HepG2 (cell line): ENCODE results near the gene DNAH9. TPM values are rescaled to one million over a fixed set of nuclear protein-coding genes. Genes with fewer than 3 reads are reported as not detected.

Source experiments
- ATAC-seq: fragments of 200-7000 bp; cut with Tn5 transposase; 3 replicates; pipeline ENCODE4 v1.9.1; 2020; ENCODE audit warnings: mild to moderate bottlenecking, moderate library complexity
- BruUV-seq: library from RNA; stranded (reverse); fragments of 400-500 nt; replicated peaks from 2 replicates; lab custom pipeline; 2021; lab: Mats Ljungman, UMichigan
- CTCF ChIA-PET: fragments of 300-600 bp; formaldehyde crosslinking; extraction: SDS; loops from one replicate; lab custom pipeline; 2021; ENCODE audit warnings: low total read pairs, inconsistent platforms, low intra/inter-chr PET ratio; lab: Yijun Ruan, JAX
- POLR2A ChIA-PET: fragments of 350-600 bp; sonication (Branson Sonifier 250); formaldehyde crosslinking; loops from one replicate; lab custom pipeline; 2020; ENCODE audit warnings: antibody characterized with exemption, inconsistent platforms; lab: Yijun Ruan, JAX
- DNase-seq: peaks from one replicate; pipeline ENCODE4 v3.0.0-alpha.2; 2015; ENCODE audit warnings: low spot score
- FAIRE-seq: peaks from 3 replicates; lab custom pipeline; 2011; peaks lifted over from hg19 to GRCh38; lab: Jason Lieb, UNC
- H2AFZ ChIP-seq: one replicate; pipeline ENCODE4 v1.6.1; 2011; ENCODE audit warnings: low read length, inconsistent platforms
- H3K27ac ChIP-seq: fragments of 300-600 bp; 3 replicates; pipeline ENCODE4 v1.8.0; 2011; ENCODE audit warnings: mixed run types, mild to moderate bottlenecking, mixed read lengths, low read length, inconsistent platforms; ENCODE audit not compliant: insufficient read depth; ENCODE audit errors: extremely low read length
- H3K27me3 ChIP-seq, 2 experiments: fragments of 200-600 bp in 1 of 2; 2 replicates in 1 of 2; 3 replicates in 1 of 2; pipeline versions ENCODE4 v1.6.0 to v1.8.0; 2011; ENCODE audit warnings: low read length in 2 of 2, mild to moderate bottlenecking in 2 of 2, moderate library complexity in 2 of 2, inconsistent platforms in 1 of 2; ENCODE audit not compliant: insufficient read depth in 2 of 2, control insufficient read depth in 1 of 2
- H3K36me3 ChIP-seq, 2 experiments: fragments of 200-600 bp in 1 of 2; replicated peaks in 1 of 2; 2 replicates in 1 of 2; 3 replicates in 1 of 2; pipeline versions ENCODE4 v1.5.1 to v1.8.0; 2011; ENCODE audit warnings: low read length in 2 of 2, inconsistent platforms in 1 of 2; ENCODE audit not compliant: insufficient read depth in 2 of 2, control insufficient read depth in 1 of 2
- H3K4me1 ChIP-seq: 2 replicates; pipeline ENCODE4 v1.5.1; 2012; ENCODE audit warnings: low read length, inconsistent platforms; ENCODE audit not compliant: insufficient read depth
- H3K4me2 ChIP-seq: 2 replicates; pipeline ENCODE4 v1.6.0; 2011; ENCODE audit warnings: low read depth, low read length, inconsistent platforms
- H3K4me3 ChIP-seq, 3 experiments: fragments of 200-600 bp in 1 of 3; sonication (generic), shearing (Covaris generic) in 1 of 3; replicated peaks in 1 of 3; 2 replicates each; pipeline ENCODE4 v1.5.1; 2011 to 2016; ENCODE audit warnings: low read length in 3 of 3, inconsistent platforms in 2 of 3, low read depth in 2 of 3, mild to moderate bottlenecking in 2 of 3, control low read depth in 1 of 3, mixed read lengths in 1 of 3; ENCODE audit not compliant: insufficient read depth in 1 of 3
- H3K79me2 ChIP-seq: one replicate; pipeline ENCODE4 v1.6.1; 2011; ENCODE audit warnings: low read length, inconsistent platforms; ENCODE audit not compliant: insufficient read depth
- H3K9ac ChIP-seq: 2 replicates; pipeline ENCODE4 v1.6.0; 2011; ENCODE audit warnings: mild to moderate bottlenecking, low read depth, low read length, inconsistent platforms; ENCODE audit not compliant: insufficient read depth
- H3K9me3 ChIP-seq: 2 replicates; pipeline ENCODE4 v1.5.1; 2012; ENCODE audit warnings: mild to moderate bottlenecking, low read length
- H4K20me1 ChIP-seq: 2 replicates; pipeline ENCODE4 v1.6.0; 2011; ENCODE audit warnings: inconsistent platforms, mild to moderate bottlenecking, low read length, moderate library complexity; ENCODE audit not compliant: insufficient read depth
- CEBPG ChIP-seq: IDR thresholded peaks from 2 replicates; pipeline ENCODE4 v1.6.1; 2016
- HNRNPK ChIP-seq: fragments of 200-400 bp; formaldehyde crosslinking; IDR thresholded peaks from 2 replicates; pipeline ENCODE4 v1.6.1; 2018; ENCODE audit warnings: low read length, low read depth, moderate library complexity, mild to moderate bottlenecking; ENCODE audit not compliant: poor library complexity, severe bottlenecking
- KDM2A ChIP-seq: sonication (generic); formaldehyde crosslinking; IDR thresholded peaks from 2 replicates; pipeline ENCODE4 v1.4.0; 2020; ENCODE audit warnings: low read depth, missing genetic modification reagents, borderline replicate concordance
- NFYB ChIP-seq: sonication (generic); formaldehyde crosslinking; IDR thresholded peaks from 2 replicates; pipeline ENCODE4 v1.4.0; 2020; ENCODE audit warnings: missing genetic modification reagents
- RXRA ChIP-seq: sonication (generic); formaldehyde crosslinking; IDR thresholded peaks from 2 replicates; pipeline ENCODE4 v1.5.1; 2020; ENCODE audit warnings: missing genetic modification reagents
- SMAD9 ChIP-seq: sonication (generic); formaldehyde crosslinking; IDR thresholded peaks from 2 replicates; pipeline ENCODE4 v1.5.1; 2020; ENCODE audit warnings: mild to moderate bottlenecking, missing genetic modification reagents
- ZFAT ChIP-seq: sonication (generic); formaldehyde crosslinking; conservative IDR thresholded peaks from 2 replicates; pipeline ENCODE4 v1.8.1; 2023; ENCODE audit warnings: missing genetic modification reagents, inconsistent platforms
- WGBS: methylation state at CpG from one replicate; pipeline ENCODE4 v1.1.6; 2017; ENCODE audit warnings: low lambda C conversion rate; 5-methylcytosine and 5-hydroxymethylcytosine counted together
- in situ Hi-C: cut with HindIII; loops from 2 replicates; pipeline ENCODE4 v1.10.0; 2017; ENCODE audit warnings: low pct_unique_long_range_greater_than_20kb; ENCODE audit not compliant: extremely low pct_ligation_motif_present
- intact Hi-C: fragments of 100-400 bp; cut with micrococcal nuclease; formaldehyde crosslinking; loops from one replicate; pipeline ENCODE4 v1.10.0; 2022; ENCODE audit not compliant: unreplicated experiment
- polyA plus RNA-seq, 8 experiments: library from polyadenylated mRNA; depleted of rRNA in 3 of 8; stranded (reverse) in 7 of 8; unstranded in 1 of 8; fragments of >200 nt; fragmentation: Illumina TruSeq in 4 of 8; extraction: Trizol in 4 of 8; gene quantifications; 2 replicates each; pipeline versions ENCODE4 v1.2.1 to v1.2.3, GENCODE V29; 2011 to 2016; ENCODE audit warnings: low read depth in 4 of 8, missing spikeins in 1 of 8, mixed read lengths in 1 of 8; ENCODE audit not compliant: insufficient read depth in 1 of 8
- total RNA-seq, 5 experiments: library from RNA; depleted of rRNA; stranded (reverse); fragments of >200 nt; fragmentation: Illumina TruSeq; extraction: Trizol; gene quantifications; 2 replicates each; pipeline ENCODE4 v1.2.3, GENCODE V29; 2016; ENCODE audit warnings: low read depth in 1 of 5
- TF ChIP-seq, protein P1 (sequence below): sonication (generic); formaldehyde crosslinking; IDR thresholded peaks from 2 replicates; pipeline ENCODE4 v1.5.1; 2020; ENCODE audit warnings: missing genetic modification reagents, mild to moderate bottlenecking, borderline replicate concordance
- TF ChIP-seq, protein P2 (sequence below): IDR thresholded peaks from 2 replicates; pipeline ENCODE4 v1.6.1; 2016; ENCODE audit warnings: mild to moderate bottlenecking, missing biosample characterization, missing genetic modification reagents

DNAH9 gene
- total and polyA plus RNA-seq, 2 of the 13 experiments (the other 11 are each of a cell fraction or from before 2014, with no cell fraction given) = not detected

DNA sequence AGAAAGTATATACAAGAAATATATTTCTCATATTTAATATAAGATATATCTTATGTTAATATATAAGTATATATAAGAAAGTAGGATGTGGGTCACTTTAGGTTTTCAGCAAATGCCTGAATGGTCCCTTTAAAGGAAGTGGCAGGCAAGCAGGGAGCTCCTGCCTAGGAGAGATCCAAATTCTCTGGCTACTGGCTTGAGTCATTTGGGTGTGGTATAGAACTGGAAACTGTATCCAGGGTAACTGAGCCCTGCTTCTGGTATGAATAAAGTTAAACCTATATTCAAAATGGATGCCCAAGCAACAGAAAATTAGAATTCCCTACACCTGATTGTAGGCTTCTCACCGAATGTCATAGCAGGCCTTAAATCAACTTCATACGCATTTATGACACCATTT is 254.6 kb downstream of the DNAH9 start:
- Histone ChIP-seq H3K9me3 (no peaks in the 10 kb centered on the region), H3K4me2 (no peak overlapping the region), H3K4me1 (no peaks in the 10 kb centered on the region), H4K20me1 (no peaks in the 10 kb centered on the region), H3K79me2 (no peaks in the 10 kb centered on the region), H3K9ac (no peak overlapping the region), H3K36me3 (no peaks in the 10 kb centered on the region), H2AFZ (no peak overlapping the region), H3K27me3 (no peaks in the 10 kb centered on the region), H3K4me3 (no peak overlapping the region), H3K27ac (no peak overlapping the region)
- CTCF ChIA-PET = no interaction called here
- in situ Hi-C loops = no loop called here
- WGBS = 54% methylated on average over 2 of the region's 2 CpGs
- TF ChIP-seq ZFAT (no peak), CEBPG (CRISPR knock-in tag) (no peak), SMAD9 (no peak), KDM2A (CRISPR knock-in tag) (no peak), HNRNPK (no peak), RXRA (CRISPR knock-in tag) (no peak), NFYB (no peak)
- TF ChIP-seq, protein P1, sequence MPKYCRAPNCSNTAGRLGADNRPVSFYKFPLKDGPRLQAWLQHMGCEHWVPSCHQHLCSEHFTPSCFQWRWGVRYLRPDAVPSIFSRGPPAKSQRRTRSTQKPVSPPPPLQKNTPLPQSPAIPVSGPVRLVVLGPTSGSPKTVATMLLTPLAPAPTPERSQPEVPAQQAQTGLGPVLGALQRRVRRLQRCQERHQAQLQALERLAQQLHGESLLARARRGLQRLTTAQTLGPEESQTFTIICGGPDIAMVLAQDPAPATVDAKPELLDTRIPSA = no peak
- TF ChIP-seq, protein P2, sequence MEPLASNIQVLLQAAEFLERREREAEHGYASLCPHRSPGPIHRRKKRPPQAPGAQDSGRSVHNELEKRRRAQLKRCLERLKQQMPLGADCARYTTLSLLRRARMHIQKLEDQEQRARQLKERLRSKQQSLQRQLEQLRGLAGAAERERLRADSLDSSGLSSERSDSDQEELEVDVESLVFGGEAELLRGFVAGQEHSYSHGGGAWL (CRISPR knock-in tag) = no peak
- BruUV-seq = no TSS peak
- FAIRE-seq = no peak
- no peak for DNase-seq
- POLR2A ChIA-PET = no interaction called here
- no peak for ATAC-seq
- intact Hi-C loops = no loop called here
